ENCODE results near the gene TNFRSF9.

The TNFRSF9 gene

DNA sequence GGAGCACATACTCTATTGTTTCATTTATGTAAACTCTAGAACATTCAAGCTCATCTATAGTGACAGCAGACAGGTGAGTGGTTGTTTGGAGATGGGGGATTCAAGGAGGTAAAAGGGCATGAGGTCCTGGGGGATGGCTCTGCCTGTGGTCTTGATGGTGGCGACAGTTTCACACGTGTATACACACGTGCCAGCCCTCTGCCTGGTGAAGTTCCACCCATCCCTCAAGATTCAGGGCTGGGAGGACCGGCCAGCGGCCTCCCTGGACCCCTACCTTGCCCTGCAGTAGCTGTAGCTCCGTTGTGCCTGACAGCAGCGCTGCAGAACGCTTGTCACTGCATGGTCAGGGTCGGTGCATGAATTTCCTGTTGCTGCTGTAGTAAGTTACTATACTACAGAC lies 48.8 kb downstream of the TNFRSF9 start:
- no peak for DNase-seq (ENCODE audit: extremely low read depth, low read depth)
- no peak overlapping the region for H3K4me3 ChIP-seq (replicated peaks; ENCODE audit: low read depth, low read length)
- TF ChIP-seq, protein P1, sequence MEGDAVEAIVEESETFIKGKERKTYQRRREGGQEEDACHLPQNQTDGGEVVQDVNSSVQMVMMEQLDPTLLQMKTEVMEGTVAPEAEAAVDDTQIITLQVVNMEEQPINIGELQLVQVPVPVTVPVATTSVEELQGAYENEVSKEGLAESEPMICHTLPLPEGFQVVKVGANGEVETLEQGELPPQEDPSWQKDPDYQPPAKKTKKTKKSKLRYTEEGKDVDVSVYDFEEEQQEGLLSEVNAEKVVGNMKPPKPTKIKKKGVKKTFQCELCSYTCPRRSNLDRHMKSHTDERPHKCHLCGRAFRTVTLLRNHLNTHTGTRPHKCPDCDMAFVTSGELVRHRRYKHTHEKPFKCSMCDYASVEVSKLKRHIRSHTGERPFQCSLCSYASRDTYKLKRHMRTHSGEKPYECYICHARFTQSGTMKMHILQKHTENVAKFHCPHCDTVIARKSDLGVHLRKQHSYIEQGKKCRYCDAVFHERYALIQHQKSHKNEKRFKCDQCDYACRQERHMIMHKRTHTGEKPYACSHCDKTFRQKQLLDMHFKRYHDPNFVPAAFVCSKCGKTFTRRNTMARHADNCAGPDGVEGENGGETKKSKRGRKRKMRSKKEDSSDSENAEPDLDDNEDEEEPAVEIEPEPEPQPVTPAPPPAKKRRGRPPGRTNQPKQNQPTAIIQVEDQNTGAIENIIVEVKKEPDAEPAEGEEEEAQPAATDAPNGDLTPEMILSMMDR (IDR thresholded peaks at IDR 0.05; ENCODE audit: low read depth, low read length, missing control alignments), result no peak

DNA sequence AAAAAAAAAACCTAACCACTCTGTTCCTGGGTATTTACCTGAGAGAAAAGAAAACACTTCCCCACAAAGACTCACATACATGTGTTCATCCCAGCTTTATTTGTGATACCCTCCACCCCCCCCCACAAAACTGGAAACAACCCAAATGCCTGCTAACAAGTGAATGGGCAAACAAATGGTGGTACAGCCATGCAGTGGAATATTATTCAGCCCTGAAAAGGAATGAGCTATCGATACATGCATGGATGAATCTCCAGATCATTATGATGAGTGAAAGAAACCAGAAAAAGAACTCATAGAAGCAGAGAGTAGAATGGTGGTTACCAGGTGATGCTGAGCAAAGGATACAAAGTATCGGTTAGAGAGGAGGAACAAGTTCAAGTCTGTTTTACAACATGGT lies 49.8 kb downstream of the TNFRSF9 start:
- DNase-seq (ENCODE audit: extremely low read depth, low read depth), result no peak
- H3K4me3 ChIP-seq (replicated peaks; ENCODE audit: low read depth, low read length), result no peak overlapping the region
- TF ChIP-seq, protein P1 (IDR thresholded peaks at IDR 0.05; ENCODE audit: low read depth, low read length, missing control alignments), result no peak

DNA sequence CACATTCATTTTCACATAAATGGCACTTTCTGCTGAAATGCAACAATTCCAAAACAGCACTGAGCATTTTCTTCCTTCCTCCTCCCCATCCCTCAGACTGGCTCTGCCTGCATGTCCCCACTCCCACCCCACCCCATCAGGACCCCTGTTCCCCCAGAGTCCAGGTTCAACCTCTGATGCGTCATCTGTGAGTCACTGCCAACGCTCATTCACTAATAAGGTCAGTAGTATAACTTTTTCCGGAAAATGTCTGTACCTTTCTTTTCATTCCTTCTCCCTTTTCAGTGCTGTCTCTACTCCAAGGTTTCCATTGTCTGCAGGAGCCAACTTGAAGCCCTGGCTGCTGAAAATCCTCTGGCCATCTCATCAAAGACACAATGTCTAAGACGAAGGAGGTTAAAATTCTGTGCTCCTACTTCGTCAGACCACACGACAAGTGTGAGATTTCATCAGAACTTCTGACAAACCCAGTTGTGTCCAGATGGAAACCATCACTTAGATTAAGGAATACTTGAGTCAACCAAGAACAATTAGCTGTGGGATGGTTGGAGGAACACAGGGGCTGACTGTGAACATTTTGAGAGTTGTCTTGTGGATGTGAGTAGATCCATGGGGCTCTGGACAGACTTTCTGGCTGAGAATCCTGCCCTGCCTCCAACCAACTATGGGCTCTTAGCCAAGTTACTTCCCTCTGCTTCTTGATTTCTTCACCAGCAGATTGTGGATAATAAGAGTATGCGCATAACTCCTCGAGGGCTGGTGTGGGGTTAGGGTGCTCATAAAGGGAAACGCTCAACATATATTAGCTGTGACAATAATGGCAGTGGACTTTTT lies 52.2 kb downstream of the TNFRSF9 start:
- no peak overlapping the region for H3K4me3 ChIP-seq (replicated peaks; ENCODE audit: low read depth, low read length)
- DNase-seq (ENCODE audit: extremely low read depth, low read depth), result no peak
- TF ChIP-seq, protein P1 (IDR thresholded peaks at IDR 0.05; ENCODE audit: low read depth, low read length, missing control alignments), result no peak

DNA sequence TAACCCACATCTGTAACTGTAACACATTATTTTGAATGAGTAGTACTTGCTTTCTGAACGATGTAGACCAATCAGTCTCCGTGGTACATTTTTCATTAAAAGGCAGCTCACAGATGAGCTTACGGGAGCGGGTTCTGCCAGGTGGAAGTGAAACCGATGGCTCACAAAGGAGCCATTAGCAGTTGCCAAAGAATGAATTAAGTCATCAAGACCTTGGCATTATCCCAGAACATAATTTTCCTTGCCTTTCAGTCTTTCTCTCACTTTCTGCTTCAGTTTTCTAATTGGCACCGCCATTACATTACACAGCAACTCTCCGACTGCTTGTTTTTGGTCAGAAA lies 54.3 kb downstream of the TNFRSF9 start:
- TF ChIP-seq, protein P1 (IDR thresholded peaks at IDR 0.05; ENCODE audit: low read depth, low read length, missing control alignments), result no peak
- DNase-seq (ENCODE audit: extremely low read depth, low read depth), result no peak
- H3K4me3 ChIP-seq (replicated peaks; ENCODE audit: low read depth, low read length), result no peak overlapping the region

DNA sequence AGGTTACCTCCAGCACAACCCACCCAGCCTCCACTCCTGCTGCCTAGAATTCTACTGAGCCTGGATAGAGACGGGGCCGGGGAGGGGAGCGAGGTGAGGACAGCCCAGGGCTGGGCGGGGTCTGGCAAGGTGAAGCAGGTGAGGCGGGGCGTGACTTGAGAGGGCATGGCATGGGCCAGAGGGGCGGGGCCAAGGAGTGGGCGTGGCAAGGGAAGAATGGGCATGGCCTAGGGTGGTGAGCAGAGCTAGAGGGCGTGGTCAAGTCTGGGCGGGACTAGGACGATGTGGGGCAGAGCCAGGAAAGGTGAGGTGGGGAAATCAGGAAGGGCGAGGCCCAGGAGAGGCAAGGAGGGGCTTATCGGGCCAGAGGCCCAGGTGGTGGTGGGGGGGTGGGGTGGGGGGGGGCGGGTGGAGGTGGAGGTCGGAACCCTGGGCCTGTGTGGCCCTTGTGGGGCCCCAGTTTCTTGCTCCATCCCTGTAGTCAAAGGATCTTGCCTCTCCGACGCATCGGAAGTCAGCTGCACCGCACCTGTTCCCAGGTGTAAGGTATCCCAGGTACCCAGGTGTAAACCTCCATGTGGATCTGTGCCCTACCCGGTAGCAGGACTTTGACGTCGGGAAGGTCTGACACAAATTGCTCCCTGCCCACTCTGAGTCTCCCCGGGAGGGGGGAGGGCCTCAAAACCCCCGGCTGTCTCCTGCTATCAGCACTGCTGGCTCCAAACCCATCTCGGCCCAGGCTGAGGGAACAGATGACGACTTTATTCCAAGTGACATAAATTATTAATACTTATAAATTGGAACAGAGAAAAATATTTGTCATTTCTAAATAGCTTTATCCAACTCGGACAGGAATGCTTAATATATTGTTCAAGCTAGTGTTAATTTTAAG lies 54.9 kb downstream of the TNFRSF9 start:
- no peak for DNase-seq (ENCODE audit: extremely low read depth, low read depth)
- TF ChIP-seq, protein P1 (IDR thresholded peaks at IDR 0.05; ENCODE audit: low read depth, low read length, missing control alignments), result no peak
- H3K4me3 ChIP-seq (replicated peaks; ENCODE audit: low read depth, low read length), result no peak overlapping the region

DNA sequence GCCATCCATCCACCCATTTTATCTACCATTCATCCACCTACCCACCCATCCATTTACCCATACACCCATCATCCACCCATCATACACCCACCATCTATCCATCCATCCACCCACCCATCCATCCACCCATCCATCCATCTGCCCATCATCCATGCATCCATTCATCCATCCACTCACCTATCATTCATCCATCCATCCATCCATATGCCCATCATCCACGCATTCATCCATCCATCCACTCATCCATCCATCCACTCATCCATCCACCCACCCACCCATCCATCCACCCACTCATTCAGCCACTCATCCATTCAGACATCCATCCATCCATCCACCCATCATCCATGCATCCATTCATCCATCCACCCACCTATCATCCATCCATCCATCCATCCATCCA lies 55.9 kb downstream of the TNFRSF9 start:
- TF ChIP-seq, protein P1 (IDR thresholded peaks at IDR 0.05; ENCODE audit: low read depth, low read length, missing control alignments), result no peak
- H3K4me3 ChIP-seq (replicated peaks; ENCODE audit: low read depth, low read length), result no peak overlapping the region
- DNase-seq (ENCODE audit: extremely low read depth, low read depth), result no peak
